WERI-Rb-1 (cell line): ENCODE data around the gene RHEBL1.

Source experiments
- DNase-seq: peaks from one replicate; pipeline ENCODE4 v3.0.0-alpha.2; 2020
- H3K27ac ChIP-seq: fragments of 250-450 bp; sonication (Bioruptor Pico); 2 replicates; pipeline ENCODE4 v1.5.1; 2020; ENCODE audit warnings: mild to moderate bottlenecking, moderate library complexity
- H3K27me3 ChIP-seq: fragments of 250-450 bp; sonication (Bioruptor Pico); 2 replicates; pipeline ENCODE4 v1.5.1; 2021; ENCODE audit warnings: mild to moderate bottlenecking, low read depth, moderate library complexity; ENCODE audit not compliant: insufficient read depth, severe bottlenecking
- H3K36me3 ChIP-seq: fragments of 250-450 bp; sonication (Bioruptor Pico); 2 replicates; pipeline ENCODE4 v1.5.1; 2020; ENCODE audit warnings: mild to moderate bottlenecking, moderate library complexity
- H3K4me3 ChIP-seq: 2 replicates; pipeline ENCODE4 v1.5.1; 2011; ENCODE audit warnings: low read depth, mild to moderate bottlenecking, control low read depth, low read length
- H3K9me3 ChIP-seq: fragments of 250-450 bp; sonication (Bioruptor Pico); 2 replicates; pipeline ENCODE4 v1.5.1; 2021; ENCODE audit warnings: mild to moderate bottlenecking, moderate library complexity; ENCODE audit not compliant: severe bottlenecking
- CTCF ChIP-seq: IDR thresholded peaks from 2 replicates; pipeline ENCODE4 v1.5.1; 2011; ENCODE audit warnings: low read depth, mild to moderate bottlenecking, control low read depth, inconsistent platforms, low read length

Gene RHEBL1

DNA sequence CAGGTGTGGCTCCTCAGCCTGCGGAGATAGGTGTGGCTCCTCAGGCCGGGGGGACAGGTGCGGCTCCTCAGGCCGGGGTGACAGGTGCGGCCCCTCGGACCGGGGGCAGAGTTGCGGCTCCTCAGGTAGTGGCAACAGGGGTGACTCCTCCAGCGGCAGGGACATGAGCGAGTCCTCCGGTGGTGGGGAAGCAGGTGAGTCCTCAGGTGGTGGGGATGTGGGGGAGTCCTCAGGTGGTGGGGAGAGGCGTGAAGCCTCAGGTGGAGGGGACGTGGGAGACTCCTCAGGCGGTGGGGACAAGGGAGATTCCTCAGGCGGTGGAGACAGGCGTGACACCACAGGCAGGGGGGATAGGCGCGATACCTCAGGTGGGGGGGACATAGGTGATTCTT is 18.4 kb downstream of the RHEBL1 start:
- H3K27me3 ChIP-seq: no peaks in the 10 kb centered on the region
- no peak overlapping the region for H3K4me3 ChIP-seq
- H3K9me3 ChIP-seq: no peaks in the 10 kb centered on the region
- H3K27ac ChIP-seq: no peak overlapping the region
- no peak for DNase-seq
- TF ChIP-seq CTCF: no peak
- peaks cover 95% of the 10 kb centered on the region for H3K36me3 ChIP-seq

DNA sequence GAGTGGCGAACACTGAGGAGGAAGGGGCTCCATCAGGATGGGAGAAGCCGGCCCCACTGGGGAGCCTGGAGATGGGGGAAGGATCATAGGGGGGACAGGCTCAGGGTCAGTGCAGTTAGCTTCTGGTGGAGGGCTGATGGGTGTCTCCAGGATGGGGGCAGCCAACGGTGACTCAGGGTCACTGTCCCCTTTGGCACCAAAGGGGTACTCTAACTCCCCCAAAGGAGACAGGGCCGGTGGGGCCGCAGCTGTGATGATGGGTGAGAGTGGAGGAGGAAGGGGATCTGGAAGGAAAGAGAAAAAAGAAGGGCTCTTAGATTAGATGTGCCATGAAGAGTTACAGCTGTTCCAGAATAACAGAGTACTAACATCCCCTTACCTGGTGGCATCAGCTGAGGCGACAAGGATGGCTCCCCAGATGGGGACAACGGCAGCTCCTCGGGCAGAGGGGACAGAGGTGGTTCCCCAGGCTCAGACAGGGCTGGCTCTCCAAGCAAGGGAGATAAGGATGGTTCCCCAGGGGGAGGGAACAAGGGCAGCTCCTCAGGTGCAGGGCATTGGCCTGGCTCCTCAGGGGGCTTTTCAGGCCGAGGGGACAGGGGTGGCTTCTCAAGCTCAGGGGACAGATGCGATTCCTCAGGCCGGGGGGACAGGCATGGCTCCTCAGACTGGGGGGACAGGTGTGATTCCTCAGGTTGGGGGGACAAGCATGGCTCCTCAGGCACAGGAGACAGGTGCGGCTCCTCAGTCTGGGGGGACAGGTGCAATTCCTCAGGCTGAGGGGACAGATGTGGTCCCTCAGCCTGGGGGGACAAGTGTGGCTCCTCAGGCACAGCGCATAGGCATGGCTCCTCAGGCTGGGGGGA is 19.0 kb downstream of the RHEBL1 start:
- TF ChIP-seq CTCF: no peak
- no peak overlapping the region for H3K27ac ChIP-seq
- no peaks in the 10 kb centered on the region for H3K27me3 ChIP-seq
- no peak for DNase-seq
- H3K36me3 ChIP-seq: peaks cover 98% of the 10 kb centered on the region
- no peaks in the 10 kb centered on the region for H3K9me3 ChIP-seq
- H3K4me3 ChIP-seq: no peak overlapping the region

GRCh38 chr12:49049566-49050224 is 20.1 kb downstream of the RHEBL1 start:
- DNase-seq: no peak
- H3K27ac ChIP-seq: no peak overlapping the region
- peaks cover 96% of the 10 kb centered on the region for H3K36me3 ChIP-seq
- H3K9me3 ChIP-seq: no peaks in the 10 kb centered on the region
- no peak overlapping the region for H3K4me3 ChIP-seq
- no peaks in the 10 kb centered on the region for H3K27me3 ChIP-seq
- no peak for TF ChIP-seq CTCF

DNA sequence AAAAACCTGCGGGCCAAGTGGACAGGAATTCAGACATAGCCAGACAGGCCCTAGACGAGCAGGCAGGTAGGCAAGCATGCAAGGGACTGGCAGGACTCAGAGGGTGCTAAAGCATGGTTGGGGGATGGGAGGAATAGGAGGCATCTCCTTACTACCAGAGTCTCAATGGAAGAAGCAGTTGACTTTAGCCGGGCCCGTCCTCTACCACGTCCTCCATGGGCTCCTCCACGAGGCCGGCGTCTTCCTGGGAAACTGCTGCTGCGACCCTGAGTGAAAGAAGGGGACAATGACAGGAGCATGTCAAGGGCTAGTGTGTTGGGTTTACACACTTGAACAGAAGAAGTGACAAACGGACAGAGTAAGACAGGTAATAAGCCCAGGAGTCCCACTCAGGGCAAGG is 20.8 kb downstream of the RHEBL1 start:
- Histone ChIP-seq H3K27me3 (no peaks in the 10 kb centered on the region), H3K27ac (no peak overlapping the region), H3K4me3 (no peak overlapping the region), H3K9me3 (no peaks in the 10 kb centered on the region), H3K36me3 (peaks cover 96% of the 10 kb centered on the region)
- no peak for TF ChIP-seq CTCF
- DNase-seq: no peak

DNA sequence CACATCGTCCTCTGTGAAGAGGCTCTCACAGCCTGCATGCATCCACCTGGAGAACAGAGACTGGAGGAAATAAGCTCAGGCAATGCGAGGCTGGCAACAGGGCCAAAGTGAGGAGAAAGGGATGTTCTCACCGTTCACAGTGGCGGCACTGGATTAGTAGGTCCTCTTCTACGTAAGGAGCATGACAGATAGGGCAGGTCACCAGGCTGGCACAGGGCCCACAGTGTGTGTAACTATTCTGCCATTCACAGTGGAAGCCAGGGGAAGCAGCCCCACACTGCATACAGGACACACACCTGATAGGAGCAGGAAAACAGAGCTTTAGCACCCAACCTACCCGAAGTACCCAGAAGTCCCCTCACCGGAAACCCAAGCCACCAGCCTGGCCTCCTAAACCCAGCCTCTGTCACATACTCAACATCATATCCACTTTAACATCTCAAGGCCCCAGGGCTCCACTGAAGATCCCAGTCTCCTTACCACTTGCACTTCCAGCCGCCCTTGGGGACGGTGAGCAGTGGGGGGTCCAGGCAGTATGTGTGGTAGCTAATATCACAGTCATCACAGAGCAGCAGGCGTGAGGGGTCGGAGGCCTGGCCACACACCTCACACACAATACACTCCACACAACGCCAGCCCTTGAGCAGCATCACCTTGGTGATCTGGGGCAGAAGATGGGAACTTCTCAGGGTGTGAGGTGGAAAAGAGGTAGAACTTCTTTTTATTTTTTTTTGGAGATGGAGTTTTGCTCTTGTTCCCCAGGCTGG is 23.5 kb downstream of the RHEBL1 start:
- TF ChIP-seq CTCF: no peak
- peaks cover 96% of the 10 kb centered on the region for H3K36me3 ChIP-seq
- no peak for DNase-seq

More for the DNA sequence above, 23.5 kb downstream of the RHEBL1 start:
- Histone ChIP-seq H3K4me3 (no peak overlapping the region), H3K27ac (no peak overlapping the region), H3K27me3 (no peaks in the 10 kb centered on the region), H3K9me3 (no peaks in the 10 kb centered on the region)
